IMR-90 (cell line): ENCODE data around the gene DBN1.

Experiments used
- CTCF ChIP-seq: conservative IDR thresholded peaks from 2 replicates; pipeline ENCODE4 v1.5.1; 2012; ENCODE audit warnings: mild to moderate bottlenecking, low read depth, low read length, improper control_type of control experiment
- POLR2A ChIP-seq: IDR thresholded peaks from 2 replicates; pipeline ENCODE4 v1.6.1; 2012; ENCODE audit warnings: mild to moderate bottlenecking, low read depth, low read length

GRCh38 chr5:177427211-177427822 lies 46.1 kb downstream of the DBN1 start:
- TF ChIP-seq CTCF (no peak), POLR2A (no peak)
